ENCODE results near the gene CATSPER3. TPM values are rescaled to one million over a fixed set of nuclear protein-coding genes. Genes with fewer than 3 reads are reported as not detected.

Gene CATSPER3
- polyA plus RNA-seq, 1 donor: 0.87 TPM

GRCh38 chr5:135010502-135011354 lies 43.0 kb downstream of the CATSPER3 start:
- no peak for DNase-seq (ENCODE audit: low read depth)

- DNase-seq (ENCODE audit: low read depth): no peak
Observed at GRCh38 chr5:135011355-135012032, 43.8 kb downstream of the CATSPER3 start.

- no peak for DNase-seq (ENCODE audit: low read depth)
Observed at GRCh38 chr5:135012033-135012588, 44.4 kb downstream of the CATSPER3 start.

DNA sequence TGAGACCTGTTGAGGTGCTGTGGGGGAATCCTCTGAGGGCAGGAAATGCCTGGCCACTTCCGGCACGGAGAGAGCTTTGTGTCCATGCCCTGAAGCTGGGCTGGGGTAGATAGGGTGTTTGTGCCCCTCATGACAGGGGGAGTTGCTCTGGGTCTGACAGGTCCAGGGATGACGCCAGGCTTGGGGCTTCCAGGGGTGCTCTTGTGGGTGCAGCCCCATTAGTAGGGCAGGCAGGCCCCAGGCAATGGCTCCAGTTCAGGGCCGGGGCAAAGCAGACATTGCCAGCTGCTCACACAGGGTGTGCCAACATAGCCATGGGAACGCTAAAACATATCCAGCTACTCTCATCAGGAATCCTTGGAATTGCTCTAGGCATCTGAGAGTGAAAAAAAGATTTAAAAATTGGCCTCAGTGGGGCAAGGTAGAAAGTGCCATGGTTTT lies 45.3 kb downstream of the CATSPER3 start:
- DNase-seq (ENCODE audit: low read depth): no peak

GRCh38 chr5:135013445-135013844 lies 45.7 kb downstream of the CATSPER3 start:
- no peak for DNase-seq (ENCODE audit: low read depth)

DNA sequence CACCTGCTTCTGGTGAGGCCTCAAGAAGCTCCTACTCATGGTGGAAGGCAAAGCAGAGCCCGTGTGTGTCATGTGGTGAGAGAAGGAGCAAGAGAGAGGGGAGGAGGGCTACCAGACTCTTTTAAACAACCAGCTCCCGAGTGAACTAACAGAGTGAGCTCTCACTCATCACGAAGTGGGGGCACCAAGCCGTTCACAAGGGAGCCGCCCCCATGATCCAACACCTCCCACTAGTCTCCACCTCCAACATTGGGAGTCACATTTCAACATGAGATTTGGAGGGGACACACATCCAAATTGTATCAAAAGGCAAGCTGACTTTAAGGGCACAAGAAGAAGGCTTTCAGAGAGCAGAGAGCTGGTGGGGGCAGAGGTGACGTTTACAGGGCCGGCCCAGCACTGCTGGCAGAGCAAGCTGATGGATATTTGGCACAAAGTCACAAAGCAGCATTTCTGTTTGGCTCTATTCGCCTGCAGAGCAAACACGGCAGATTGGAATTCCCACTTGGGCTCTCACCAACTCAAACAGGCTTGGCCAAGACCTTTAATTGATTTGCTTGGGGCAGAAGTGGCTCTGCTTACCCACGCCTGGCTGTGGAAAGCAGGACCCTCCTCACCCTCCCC lies 46.4 kb downstream of the CATSPER3 start:
- DNase-seq (ENCODE audit: low read depth): no peak

GRCh38 chr5:135015942-135016341 lies 48.2 kb downstream of the CATSPER3 start:
- DNase-seq (ENCODE audit: low read depth): no peak

DNA sequence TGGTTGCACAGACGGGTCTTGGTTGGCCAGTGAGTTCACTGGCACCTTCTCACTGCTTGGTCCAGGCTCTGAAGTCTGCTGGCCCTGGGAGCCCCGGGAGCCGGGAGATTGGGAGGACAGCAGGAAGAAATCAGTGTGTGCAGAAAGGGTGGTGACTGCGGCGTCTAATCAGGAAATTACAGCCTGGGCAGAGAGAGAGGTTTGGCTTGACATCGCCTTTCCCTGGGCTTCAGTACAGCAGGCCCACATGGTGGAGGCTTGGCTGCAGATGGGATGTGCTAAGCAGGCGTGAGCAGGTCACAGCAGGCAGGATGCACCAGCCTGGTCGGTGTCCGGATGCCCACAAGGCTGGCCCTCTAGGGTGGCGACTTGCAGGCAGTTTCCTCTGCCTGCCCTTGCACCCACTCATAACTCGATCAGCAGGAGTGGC lies 49.2 kb downstream of the CATSPER3 start:
- DNase-seq (ENCODE audit: low read depth): no peak

- DNase-seq (ENCODE audit: low read depth): no peak
Observed at GRCh38 chr5:135018457-135018856, 50.8 kb downstream of the CATSPER3 start.

DNA sequence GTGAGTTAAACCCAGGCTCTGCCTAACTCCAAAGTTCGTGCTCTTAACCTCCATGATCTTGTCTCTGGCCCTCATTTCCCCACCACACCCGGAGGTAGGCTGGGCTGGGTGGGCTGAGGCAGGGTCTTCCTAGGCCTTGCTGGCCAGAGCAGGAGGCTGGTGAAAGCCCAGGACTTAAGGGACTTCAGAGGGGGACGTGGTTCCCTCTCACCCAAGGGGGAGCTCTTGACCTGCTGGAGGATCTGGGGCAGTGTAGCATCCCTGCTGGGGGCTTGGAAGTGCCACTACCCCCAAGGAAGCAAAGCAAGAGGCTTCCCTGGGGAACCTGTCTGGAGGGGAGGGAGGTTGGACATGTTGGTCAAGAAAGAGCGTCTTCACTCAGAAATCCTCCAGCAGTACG lies 51.6 kb downstream of the CATSPER3 start:
- DNase-seq (ENCODE audit: low read depth): no peak

DNA sequence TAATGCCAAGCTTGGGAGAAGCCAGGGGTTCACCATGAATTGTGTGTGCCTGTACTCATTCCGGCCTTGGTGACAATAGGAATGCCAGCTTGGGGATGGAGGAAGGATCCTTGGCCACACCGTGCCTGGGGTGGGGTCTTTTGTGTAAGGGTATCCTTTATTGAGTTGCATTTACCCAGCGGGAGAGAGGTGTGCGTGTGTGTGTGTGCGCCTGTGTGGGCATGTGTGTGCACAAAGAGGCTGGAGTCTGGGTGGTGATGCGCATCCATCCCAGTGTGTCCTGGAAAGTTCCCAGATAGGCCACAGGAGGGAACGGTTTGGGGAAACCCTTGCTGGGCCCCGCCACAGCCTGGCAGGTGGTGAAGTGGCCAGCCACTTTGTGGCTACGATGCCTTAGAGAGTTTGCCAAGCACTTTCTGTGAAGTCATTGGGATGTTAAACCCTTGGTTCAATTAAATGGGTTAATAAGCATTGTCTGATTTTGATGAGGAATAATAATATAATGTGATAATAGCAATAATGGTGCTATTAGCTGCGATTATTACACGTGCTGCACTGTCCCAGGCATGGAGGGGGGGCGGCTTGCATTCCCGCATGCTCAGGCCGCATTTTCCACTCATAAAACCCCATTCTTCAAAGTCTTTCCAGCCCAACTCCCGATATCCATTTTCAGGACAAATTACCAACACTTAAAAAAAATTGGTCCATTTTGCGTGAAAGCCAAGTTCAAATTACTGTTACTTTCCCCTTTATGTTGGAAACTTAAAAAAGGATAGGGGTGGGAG lies 52.6 kb downstream of the CATSPER3 start:
- DNase-seq (ENCODE audit: low read depth): no peak

DNA sequence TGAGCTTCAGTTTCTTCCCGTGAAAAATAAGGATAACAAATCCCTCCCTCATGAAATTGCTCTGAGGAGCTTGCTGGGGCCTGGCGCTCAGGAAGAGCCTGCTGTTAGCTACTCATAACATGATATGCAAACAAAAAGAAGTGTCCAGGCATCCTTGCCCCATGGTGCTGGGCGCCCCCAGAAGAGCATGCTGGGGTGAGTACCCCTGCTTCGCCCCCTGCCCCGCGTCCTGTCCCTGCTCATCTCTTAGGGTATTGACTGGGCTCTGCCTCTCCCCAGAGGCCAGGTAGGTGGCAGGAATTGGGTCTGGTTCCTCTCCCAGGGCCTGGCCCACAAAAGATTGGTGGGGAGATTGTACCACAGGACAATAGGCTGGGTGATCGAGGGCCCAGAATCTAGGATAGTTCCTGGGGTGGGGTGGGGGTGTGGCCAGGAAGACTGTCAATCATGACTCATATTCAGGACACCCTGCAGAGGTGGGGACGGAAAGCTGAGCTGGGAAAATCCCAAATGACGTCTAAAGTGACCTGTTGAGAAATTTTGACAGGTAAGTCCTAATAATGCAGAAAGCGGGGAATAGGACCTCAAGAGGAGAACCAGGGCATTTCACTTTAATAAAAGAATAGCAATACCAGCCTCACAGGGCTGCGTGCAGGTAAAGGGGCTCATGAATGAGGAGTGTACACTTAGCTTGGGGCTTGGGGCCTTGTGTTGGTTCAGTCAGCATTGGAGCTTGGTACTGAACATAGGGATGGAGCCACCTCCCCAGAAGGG lies 57.4 kb downstream of the CATSPER3 start:
- no peak for DNase-seq (ENCODE audit: low read depth)

DNA sequence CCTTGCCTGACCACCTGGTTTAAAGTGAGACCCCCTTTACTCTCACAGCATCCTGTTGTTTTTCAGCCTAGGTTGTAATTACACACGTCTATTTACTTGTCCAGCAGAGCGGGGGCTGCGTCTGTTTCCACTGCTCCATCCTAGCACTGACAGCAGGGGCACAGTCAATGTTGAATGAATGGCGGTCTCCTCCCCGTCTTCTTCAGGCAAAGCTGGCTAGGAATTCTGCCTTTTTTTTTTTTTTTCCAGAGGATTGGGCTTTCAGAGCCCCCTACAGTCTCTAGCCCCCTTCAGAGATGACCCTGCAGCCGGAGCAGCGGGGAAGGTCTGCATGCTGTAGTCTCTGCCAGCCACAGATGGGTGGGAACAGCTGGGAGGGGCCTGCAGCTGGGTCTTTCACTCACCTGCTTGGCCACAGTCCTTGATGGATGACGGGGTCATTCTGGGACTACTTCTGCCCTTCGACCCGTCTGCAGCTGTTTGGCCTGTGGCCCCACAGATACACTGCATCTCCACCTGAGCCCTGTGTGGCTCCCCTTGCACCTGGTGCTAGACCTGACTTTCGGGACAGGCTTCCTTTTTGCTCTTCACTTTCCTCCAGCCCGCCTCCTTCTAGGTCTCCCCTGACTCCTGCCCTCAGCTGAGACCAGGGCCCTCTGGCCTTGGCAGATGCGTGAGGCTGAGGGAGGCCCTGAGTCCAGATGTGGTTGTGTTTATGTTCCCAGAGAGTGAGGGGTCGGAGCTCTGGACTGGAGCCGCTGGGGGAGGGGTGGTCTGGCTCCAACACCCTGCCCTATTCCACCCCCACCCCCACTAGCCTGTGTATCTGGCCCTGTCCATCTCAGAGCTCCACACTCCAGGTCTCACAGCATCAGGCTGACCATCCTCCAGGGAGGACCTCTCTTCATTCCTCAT lies 58.3 kb downstream of the CATSPER3 start:
- no peak for DNase-seq (ENCODE audit: low read depth)

DNA sequence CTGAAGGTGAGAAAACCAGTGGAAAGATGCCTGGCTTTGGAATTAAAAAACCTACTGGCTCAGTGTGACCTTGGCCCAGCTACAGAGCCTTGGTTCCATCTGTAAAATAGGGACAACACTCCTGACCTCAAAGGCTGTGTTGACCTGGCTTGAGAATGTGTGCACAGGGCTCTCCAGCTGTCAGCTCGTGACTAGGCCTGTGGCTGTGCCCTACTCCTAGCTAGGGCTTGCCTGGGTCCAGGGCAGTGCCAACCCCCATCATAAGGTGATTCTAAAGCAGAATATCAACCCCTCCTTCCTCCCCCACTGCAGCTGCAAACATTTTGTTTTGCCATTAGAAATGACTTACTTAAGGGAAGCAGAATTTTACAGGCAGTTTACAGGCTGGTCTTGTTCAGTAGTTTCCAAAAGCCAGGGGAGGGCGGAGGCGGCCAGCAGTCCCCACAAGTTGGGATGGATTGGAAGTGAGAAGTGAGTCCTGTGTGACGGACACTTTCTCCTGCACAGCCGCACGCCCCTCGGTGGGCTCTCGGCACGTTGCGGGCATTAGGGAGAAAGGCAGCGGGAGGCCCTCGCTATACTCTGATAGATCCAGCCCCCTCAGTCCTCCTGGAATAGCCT lies 59.0 kb downstream of the CATSPER3 start:
- no peak for DNase-seq (ENCODE audit: low read depth)

GRCh38 chr5:135027266-135027696 lies 59.6 kb downstream of the CATSPER3 start:
- DNase-seq (ENCODE audit: low read depth): no peak

DNA sequence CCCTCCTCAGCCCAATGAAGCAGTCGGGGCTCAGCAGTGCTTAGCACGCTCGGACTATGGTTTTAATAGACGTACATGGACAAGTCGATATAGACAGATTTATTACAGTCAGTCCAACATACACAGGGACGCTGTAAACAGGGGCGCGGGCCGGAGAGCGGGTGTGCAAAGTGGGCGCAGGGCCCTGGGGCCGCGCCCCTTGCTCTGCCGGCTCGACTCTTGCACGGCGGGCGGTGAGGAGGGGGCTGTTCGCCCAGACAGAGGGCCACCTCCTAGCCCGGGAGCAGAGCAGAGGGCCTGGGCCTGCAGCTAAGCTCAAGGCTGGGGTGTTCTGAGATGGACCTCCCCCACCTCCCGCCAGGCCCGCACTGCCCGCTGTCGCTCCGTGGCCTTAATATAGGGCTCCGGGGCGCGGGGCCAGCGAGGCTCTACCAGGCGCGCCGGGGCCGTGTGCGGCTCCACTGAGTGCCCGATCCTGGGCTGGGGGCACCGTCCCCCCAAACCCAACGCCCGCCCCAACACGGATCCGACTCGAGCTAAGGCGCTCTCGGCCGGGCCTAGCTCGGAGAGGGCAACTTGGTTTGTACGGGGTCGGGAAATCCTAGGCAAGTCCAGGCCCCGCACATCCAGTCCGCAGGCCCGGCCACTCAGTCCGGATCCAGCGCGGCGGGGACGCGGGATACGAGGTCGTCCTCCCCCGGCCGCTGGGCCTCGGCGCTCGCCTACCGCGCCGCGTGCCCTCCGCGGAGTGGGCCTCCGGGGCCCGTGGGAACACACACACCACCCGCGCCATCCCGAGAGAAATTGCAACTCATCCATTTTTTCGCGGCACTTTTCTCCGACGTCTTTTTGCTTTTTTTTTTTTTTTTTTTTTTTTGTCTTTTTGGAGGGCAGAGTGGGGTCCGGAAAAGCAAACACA lies 60.2 kb downstream of the CATSPER3 start:
- no peak for DNase-seq (ENCODE audit: low read depth)

- DNase-seq (ENCODE audit: low read depth): no peak
Observed at GRCh38 chr5:135028791-135029476, 61.2 kb downstream of the CATSPER3 start.
